ENCODE measurements around the gene ATCAY.
A peak's percentile ranks its signal among the peaks of the same experiment; 100 is the strongest.

The ATCAY gene, protein sequence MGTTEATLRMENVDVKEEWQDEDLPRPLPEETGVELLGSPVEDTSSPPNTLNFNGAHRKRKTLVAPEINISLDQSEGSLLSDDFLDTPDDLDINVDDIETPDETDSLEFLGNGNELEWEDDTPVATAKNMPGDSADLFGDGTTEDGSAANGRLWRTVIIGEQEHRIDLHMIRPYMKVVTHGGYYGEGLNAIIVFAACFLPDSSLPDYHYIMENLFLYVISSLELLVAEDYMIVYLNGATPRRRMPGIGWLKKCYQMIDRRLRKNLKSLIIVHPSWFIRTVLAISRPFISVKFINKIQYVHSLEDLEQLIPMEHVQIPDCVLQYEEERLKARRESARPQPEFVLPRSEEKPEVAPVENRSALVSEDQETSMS

DNA sequence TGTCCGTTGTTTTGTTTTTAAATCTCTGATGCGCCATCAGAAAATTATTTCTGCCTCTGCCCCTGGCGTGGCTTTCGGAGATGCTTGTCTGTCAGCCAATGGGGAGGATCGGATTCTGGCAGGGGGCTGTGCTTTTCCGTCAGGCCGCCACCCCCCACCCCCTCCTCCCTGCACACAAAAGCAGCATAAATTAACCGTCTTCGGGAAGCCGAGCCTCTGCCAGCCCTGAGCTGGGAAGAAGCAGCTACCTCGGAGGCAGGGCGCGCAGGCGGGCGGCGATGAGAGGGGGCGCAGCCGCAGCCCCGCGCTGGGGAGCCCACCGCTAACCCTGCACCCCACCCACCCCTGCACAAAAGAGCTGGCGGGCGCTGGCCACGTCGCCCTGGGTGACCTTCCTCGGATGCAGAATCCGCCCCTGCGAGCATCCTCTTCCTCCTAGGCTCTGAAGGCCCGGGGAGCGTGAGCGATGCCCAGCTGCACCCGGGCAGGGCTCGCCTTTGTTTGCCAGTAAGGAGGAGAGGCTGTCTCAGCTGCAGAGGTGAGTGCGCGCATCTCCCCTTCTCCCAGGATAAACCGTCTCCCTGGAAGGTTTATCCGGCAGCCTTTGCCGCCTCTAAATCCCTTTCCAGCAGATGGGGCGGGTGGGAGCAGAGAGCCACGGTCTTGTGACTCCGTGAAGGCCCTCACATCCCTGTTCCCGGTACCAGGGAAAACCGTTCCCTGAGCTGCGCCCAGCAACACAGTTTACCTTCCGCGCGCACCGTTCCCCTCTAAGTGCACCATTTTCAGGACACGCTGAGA lies at the start of gene ATCAY:
TSS of gene ATCAY (plus strand) at position 215 of the 801 bp plus-strand sequence. CDS start 5,083 bp downstream, outside the sequence.
- DNase-seq (ENCODE audit: low read depth in 2 of 3, low spot score in 2 of 3), result no peak

DNA sequence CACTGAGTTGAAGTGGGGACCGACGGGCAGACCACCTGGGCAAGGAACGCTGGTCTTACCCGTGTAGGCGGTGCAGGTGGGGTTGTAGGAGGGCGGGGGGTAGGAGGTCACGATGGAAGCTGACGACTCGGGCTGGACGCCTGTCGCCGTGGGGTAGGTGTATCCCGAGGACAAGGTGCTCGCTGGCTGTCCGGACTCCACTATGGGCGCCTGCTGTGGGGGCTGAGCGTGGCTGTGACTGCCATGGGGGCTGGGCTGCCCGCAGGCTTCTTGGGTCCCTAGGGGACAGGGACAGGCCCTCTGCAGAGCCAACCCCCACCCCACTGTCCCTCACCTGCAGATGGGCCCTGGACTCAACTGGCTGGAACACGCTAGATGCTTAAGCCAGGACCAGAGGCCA lies 48.9 kb upstream of the ATCAY start:
- no peak for DNase-seq (ENCODE audit: low read depth in 2 of 3, low spot score in 2 of 3)

DNA sequence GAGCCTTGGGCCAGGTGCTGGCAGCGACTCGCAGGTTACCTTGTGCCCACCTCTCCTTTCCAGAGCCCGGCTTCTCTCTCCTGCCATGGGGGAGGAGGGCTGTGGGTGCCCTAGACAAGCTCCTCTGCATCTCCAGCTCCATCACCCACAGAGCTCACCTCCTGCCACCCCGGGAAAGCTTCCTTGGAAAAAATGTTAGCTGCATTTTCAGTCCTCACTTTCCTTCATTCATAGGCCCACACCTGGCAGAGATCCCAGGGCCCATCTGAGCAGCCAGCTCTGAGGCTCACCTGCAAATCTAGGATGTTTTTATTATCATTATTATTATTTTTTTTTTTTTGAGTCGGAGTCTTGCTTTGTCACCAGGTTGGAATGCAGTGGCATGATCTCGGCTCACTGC lies 48.5 kb upstream of the ATCAY start:
- no peak for DNase-seq (ENCODE audit: low read depth in 2 of 3, low spot score in 2 of 3)

DNA sequence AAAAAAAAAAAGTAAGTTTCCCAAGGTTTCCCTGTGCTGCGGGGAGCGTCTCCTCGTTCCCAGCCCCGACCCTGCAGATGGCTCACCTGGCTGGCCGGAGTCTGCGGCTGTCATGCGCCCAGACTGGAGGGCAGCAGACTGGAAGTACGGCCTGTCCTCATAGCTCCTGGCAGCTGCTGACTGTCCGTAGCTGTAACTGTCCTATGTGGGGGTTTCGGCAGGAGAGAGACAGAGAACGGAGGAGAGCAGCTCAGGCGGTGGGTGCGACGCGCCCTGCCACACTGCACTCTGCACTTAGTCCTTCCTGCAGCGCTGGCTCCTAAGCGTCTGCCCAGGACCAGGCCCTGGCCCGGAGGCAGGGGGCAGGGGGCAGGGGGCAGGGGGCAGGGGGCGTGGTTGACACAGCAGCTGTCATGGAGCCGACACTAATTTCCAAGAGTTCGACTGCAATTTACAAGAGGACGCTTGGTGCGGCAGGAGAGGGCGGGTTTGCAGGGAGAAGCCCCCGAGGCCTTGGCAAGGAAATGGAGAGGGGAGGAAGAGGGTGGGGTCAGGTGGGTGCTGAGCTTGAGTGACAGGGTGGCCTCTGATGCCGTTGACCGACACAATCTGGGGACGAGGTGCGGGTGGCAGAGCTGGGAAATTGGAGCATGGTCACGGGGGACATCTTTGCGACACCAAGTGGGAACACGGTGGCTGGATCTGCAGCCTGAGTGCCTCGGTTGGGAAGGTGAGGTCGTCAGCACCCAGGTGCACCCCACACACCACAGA lies 46.7 kb upstream of the ATCAY start:
- DNase-seq (ENCODE audit: low read depth in 2 of 3, low spot score in 2 of 3), result no peak

DNA sequence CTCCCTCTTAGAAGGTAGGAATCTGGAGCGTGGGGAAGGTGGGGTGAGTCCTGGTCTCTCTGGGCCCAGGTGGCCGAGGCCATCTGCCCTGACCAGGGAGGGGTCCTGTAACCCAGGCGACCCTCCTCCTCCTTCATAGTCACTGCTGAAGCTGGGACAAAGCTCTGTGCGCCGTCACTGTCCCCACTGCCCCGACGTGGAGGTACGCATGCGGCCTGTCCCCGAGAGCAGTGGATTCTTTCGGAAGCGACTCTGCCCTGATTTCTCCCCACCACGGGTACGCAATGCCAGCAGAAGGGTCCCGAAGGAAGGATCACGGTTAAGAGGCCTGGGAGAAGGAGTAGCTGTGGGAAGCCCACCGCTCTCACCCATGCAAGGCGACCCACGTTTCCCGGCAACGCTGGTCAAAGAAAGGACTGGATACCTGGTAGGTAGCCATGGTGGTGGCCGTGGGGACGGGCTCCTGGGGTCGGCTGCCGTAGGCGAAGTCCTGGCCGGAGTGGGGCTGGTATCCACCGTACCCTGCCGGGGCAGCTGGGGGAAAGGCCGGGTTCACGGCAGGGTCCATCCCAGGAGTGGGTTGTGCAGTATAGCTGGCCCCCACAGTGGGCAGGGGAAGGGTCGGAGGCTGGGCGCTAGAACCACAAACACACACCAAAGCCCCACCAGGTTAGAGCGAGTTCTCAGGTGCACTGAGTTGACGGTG lies 46.0 kb upstream of the ATCAY start:
- no peak for DNase-seq (ENCODE audit: low read depth in 2 of 3, low spot score in 2 of 3)

DNA sequence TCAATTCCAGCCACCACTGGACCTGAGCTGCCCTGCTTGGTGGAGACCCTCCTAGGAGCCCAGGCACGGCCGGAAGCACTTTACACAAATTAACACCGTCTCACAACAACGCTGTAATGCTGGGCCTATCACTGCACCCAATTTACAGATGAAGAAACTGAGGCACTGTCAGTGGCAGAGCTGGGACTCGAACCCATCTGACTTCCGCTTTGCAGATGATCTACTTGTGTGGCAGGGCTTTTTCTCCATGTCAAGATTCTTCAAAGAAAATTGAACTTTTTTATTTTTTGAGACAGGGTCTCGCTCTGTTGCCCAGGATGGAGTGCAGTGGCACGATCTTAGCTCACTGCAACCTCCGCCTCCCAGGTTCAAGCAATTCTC lies 45.4 kb upstream of the ATCAY start:
- no peak for DNase-seq (ENCODE audit: low read depth in 2 of 3, low spot score in 2 of 3)

DNA sequence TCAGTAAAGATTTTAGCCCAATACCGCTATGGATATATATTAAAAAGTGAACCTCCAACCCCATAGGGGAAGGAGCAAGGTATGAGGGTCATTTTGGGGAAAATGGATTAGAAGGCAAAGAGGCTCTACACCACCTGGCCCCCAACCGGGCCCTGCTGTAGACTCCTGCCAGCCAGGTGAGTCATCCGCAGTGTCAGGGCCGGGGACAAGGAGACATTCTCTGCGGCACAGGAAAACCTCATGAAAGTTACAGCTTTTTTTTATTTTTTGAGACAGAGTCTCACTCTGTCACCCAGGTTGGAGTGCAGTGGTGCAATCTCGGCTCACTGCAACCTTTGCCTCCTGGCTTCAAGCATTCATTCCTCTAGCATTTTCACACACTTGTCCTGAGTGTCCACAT lies 43.6 kb upstream of the ATCAY start:
- no peak for DNase-seq (ENCODE audit: low read depth in 2 of 3, low spot score in 2 of 3)

DNA sequence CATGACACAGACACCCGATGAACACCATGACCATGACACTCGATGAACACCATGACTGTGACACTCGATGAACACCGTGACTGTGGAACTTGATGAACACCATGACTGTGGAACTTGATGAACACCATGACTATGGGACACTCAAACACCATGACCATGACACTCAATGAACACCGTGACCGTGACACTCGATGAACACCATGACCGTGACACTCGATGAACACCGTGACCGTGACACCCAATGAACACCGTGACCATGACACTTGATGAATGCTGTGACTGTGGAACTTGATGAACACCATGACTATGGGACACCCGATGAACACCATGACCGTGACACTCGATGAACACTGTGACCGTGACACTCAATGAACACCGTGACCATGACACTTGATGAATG lies 43.2 kb upstream of the ATCAY start:
- DNase-seq (ENCODE audit: low read depth in 2 of 3, low spot score in 2 of 3), result no peak

DNA sequence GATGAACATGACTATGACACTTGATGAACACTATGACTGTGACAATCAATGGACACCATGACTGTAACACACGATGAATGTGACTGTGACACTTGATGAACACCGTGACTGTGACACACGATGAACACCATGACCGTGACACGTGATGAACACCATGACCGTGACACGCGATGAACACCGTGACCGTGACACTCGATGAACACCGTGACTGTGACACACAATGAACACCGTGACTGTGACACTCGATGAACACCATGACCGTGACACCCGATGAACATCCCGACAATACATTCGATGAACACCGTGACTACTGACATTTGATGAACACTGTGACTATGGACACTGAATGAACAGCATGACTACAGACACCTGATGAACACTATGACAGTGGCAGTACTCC lies 42.6 kb upstream of the ATCAY start:
- no peak for DNase-seq (ENCODE audit: low read depth in 2 of 3, low spot score in 2 of 3)

DNA sequence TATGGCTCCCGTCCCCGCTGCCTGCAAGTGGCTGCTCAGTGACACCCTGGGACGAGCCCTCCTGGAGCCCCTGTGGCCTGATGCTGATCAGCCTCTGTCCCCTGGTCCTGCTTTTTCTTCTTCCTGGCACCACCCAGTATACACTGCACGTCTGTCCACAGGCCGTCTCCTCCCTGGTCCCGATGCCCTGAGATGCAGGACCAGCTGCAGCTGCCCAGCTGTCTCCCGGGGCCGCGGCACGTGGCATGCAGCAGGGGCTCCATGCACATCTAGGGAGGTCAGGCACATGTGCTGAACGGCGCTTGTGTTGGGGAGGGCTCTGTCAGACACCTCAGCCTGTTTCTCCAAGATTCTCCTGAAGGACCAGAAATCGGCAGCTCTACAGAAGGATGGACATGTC lies 41.8 kb upstream of the ATCAY start:
- DNase-seq (ENCODE audit: low read depth in 2 of 3, low spot score in 2 of 3), result no peak

DNA sequence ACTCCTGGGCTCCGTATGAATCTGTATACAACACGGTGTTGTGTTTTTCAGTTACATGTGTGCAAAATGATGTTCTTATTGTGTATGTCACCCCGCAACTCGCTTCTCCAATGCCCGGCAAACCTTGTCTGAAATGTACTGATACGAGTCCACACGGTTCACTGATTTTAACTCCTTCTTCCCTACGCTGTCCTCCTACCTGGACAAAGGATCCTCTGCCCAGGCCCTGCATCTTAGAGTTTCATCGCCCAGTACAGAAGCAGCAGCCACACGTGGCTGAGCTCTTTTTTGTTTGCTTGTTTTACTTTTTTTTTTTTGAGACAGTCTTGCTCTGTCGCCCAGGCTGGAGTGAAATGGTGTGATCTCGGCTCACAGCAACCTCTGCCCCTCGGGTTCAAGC lies 40.5 kb upstream of the ATCAY start:
- DNase-seq (ENCODE audit: low read depth in 2 of 3, low spot score in 2 of 3), result no peak

DNA sequence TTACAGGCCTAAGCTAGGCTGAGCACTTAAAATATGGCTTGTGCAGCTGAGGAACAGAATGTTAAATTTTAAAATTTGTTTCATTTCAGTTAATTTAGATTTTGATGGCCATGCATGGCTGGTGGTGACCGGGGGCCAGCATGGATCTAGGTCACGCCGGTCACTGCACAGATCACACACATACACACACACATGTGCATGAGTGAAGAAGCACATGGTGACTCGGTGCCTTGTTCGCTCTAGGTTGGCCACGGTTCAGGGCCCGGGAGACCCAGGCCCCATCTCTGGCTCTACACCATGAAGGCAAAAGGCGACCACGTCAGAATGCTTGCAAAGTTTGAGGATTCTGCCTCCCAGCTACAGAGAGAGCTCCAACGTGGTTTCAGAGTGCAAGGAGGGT lies 39.7 kb upstream of the ATCAY start:
- no peak for DNase-seq (ENCODE audit: low read depth in 2 of 3, low spot score in 2 of 3)

DNA sequence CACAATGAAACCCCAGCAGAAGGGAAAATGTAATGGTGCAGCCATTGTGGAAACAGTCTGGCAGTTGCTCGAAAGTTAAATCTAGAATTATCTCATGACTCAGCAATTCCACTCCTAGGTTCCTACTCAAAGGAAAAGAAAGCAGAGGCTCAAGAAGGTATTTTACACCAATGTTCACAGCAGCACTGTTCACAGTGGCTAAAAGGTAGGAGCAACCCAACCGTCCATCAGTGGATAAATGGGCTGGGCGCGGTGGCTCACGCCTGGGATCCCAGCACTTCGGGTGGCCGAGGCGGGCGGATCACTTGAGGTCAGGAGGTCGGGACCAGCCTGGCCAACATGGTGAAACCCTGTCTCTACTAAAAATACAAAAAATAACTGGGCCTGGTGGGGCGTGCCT lies 37.5 kb upstream of the ATCAY start:
- DNase-seq (ENCODE audit: low read depth in 2 of 3, low spot score in 2 of 3), result no peak

DNA sequence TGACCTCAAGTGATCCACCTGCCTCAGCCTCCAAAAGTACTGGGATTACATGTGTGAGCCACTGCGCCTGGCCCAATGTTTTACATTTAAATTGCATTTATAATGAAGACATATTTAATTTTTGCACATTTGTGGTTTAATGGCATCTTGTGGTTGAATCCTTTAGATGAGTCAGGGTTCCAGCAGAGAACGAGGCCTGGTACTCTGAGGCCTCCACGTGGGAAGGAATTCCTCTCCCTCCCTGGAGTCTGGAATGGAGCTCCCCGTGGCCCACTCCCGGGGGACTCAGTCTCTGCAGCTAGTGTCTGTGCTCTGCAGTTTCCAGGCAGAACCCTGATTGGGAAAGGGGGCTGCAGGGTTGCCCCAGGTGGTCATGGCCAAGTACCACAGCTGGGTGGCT lies 35.9 kb upstream of the ATCAY start:
- DNase-seq (ENCODE audit: low read depth in 2 of 3, low spot score in 2 of 3), result no peak

DNA sequence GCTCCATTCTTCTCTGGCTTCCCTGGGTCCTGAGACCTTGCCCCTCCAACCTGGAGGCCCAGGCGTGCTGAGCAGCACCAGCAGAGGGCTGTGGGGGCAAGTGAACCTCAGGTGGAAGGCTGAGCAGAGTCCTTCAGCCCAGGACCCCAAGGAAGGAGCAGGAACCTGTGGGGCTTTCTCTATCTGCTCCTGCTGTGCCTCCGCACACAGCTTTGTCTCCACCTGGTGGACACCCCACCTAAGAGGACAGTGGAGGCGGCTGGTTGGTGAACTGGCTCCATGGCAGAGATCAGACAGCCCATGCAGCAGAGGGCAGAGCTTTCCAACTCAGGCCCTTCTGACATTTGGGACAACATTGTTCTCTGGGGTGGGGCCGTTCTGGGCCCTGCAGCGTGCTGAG lies 31.4 kb upstream of the ATCAY start:
- peak; percentile 17 to 23 (median 23) for DNase-seq (ENCODE audit: low read depth in 2 of 3, low spot score in 2 of 3)

DNA sequence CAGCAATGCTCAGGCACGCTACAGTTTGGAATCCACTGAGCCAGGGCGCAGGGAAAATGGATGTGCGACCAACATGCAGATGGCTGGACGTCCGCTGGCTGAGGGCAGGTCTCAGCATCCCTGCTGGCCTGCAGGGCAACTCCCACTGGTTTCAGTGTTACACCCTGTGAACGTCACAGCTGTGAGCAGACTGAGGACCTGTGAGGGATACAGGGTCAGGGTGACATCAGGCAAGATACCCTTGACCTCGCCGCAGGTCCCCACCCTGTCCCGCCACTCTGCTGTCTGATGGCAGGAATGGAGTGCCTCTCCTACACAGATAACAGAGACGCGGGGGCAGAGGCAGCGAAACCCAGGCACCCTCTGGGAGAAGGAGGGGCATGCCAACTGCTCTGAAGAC lies 30.7 kb upstream of the ATCAY start:
- DNase-seq (ENCODE audit: low read depth in 2 of 3, low spot score in 2 of 3), result no peak

DNA sequence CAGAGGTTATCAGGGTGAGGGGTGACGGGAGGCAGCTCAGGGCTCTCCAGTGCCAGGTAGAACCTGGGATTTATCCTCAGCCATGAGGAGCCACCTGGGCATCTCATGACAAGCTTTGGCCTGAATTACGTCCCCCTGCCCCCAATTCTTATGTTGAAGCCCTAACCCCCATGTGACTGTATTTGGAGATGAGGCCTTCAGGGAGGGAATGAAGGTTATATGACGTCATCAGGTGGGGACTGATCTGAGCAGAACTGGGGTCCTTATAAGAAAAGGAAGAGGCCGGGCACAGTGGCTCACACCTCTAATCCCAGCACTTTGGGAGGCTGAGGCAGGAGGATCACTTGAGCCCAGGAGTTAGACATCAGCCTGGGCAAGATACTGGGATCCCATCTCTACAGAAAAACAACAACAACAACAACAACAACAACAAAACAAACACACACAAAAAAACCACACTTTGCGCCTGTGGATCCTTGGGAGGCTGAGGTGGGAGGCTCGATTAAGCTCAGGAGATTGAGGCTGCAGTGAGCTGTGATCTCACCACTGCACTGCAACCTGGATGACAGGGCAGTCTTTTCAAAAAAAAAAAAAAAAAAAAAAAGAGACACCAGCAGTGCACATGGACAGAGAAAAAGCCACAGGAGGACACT lies 30.0 kb upstream of the ATCAY start:
- no peak for DNase-seq (ENCODE audit: low read depth in 2 of 3, low spot score in 2 of 3)

DNA sequence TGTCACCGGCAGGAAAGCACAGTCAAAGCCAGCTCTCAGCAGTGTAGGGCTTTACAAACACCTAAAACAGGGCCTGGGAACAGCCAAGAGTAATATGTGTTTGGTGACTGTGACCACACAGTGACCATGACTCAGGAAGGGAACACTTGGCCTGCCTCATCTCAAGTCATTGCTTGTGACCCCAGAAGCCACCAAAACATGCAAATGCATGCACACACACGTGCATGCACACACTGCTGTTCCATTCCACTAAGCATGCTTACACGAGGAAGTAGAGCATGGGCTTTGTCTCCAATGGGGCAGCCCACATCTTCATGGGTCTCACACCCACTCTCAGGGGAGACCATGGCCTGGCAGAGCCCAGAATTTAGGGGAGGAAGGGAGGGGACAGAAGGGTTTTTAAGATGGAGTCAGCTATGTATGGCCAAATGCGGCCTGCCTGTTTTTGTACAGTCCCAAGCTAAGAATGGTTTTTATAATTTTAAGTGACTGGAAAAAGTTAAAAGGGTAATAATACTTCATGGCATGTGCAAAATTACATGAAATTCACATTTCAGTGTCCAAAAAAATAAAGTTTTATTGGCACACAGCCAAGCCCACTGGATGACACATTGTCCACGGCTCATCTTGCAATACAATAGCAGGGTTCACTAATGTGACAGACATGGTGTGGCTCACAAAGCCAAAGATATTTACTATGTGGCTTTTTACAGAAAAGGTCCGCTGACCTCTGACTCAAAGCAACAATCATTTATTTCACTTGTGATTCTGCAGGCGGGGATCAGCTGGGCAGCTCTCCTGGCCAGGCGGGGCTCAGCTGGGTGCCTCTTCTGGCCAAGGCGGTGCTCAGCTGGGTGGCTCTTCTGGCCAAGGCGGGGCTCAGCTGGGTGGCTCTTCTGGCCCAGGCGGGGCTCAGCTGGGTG lies 29.0 kb upstream of the ATCAY start:
- DNase-seq (ENCODE audit: low read depth in 2 of 3, low spot score in 2 of 3), result no peak

DNA sequence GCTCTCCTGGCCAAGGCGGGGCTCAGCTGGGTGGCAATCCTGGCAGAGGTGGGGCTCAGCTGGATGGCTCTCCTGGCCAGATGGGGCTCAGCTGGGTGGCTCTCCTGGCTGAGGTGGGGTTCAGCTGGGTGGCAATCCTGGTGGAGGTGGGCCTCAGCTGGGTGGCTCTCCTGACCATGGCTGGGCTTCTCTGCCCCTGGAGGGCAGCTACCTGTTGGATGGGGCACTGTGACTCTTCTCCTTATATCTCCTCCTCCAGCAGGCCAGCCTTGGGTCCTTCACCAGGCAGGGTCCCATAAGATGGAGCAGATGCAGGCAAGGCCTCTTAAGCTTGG lies 28.3 kb upstream of the ATCAY start:
- DNase-seq (ENCODE audit: low read depth in 2 of 3, low spot score in 2 of 3), result no peak

Data from activated CD8-positive, alpha-beta memory T cell treated with anti-CD3 and anti-CD28 coated beads for 48 hours (primary cell).